DMS153 (cell line): ENCODE measurements around the gene UCHL3.

Experiments
- DNase-seq: peaks from one replicate; lab custom pipeline; 2025; lab: John Stamatoyannopoulos, UW

UCHL3 gene

GRCh38 chr13:75547917-75548316 is 1.7 kb upstream of the UCHL3 start:
- no peak for DNase-seq

- no peak for DNase-seq
Measured at GRCh38 chr13:75550159-75550567, 572 bp downstream of the UCHL3 start.

DNA sequence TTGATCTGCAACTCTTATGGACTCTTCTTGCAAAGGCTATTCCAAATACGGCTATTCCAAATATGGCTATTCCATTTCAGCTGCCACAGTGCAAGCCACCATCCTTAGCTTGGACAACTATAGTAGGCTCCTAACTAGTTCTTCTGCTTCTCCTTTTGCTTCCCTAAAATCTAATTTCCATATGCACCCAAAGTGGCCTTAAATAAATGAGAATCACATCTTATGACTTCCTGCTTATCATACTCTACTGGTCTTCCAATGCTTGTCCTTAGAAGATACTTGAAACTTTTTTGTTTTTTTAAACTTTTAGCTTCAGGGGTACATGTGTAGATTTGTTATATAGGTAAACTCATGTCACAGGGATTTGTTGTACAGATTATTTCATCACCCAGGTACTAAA is 4.9 kb downstream of the UCHL3 start:
- no peak for DNase-seq

- no peak for DNase-seq
Measured at GRCh38 chr13:75554981-75555380, 5.4 kb downstream of the UCHL3 start.

- DNase-seq = no peak
Measured at GRCh38 chr13:75555836-75556235, 6.2 kb downstream of the UCHL3 start.

GRCh38 chr13:75556961-75557360 is 7.4 kb downstream of the UCHL3 start:
- no peak for DNase-seq

DNA sequence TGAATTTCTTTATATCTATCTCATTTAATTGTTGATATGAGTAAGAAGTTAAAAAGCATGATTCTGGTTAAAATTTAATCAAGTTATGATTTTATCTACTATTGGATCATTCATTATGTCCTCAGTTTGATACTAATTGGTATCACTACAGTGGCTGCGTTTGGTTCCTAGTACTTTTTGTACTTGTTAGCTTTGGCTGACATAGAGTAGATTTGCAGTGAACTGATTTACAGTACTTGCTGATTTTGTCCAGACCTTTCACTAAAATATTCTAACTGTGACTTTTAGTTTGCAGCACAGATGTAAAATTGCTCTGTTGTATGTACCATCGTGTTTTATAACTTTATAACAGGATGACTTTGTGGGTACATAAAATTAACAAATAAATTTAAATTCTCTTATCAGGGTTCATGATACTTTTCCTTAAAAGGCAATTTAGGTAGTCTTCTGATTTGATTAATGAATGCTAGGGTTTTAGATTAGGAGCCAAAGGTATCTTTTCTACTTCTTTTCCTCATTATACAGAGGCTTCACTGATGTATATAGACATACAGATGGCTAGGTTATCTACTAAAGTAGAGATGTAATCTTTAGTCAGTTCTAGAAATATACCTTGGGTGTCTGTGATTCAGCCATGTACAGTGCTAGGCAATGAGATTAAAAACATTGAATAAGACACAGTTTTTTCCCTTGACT is 8.7 kb downstream of the UCHL3 start:
- DNase-seq = no peak

DNA sequence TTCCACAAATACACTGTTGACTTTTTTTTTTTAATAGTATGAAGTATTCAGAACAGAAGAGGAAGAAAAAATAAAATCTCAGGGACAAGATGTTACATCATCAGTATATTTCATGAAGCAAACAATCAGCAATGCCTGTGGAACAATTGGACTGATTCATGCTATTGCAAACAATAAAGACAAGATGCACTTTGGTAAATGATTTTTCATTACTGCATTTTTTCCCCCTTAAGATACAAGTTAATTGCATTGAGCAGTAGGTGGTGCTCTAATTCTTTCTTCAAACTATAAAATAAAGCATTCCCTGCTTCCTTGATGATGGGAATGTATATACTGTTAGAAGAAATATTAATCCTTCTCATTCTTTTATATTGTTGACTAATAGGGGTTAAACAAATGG is 17.1 kb downstream of the UCHL3 start:
- DNase-seq = no peak

GRCh38 chr13:75569576-75569975 is 20.0 kb downstream of the UCHL3 start:
- DNase-seq = no peak

GRCh38 chr13:75579529-75579928 is 29.9 kb downstream of the UCHL3 start:
- DNase-seq = no peak

DNA sequence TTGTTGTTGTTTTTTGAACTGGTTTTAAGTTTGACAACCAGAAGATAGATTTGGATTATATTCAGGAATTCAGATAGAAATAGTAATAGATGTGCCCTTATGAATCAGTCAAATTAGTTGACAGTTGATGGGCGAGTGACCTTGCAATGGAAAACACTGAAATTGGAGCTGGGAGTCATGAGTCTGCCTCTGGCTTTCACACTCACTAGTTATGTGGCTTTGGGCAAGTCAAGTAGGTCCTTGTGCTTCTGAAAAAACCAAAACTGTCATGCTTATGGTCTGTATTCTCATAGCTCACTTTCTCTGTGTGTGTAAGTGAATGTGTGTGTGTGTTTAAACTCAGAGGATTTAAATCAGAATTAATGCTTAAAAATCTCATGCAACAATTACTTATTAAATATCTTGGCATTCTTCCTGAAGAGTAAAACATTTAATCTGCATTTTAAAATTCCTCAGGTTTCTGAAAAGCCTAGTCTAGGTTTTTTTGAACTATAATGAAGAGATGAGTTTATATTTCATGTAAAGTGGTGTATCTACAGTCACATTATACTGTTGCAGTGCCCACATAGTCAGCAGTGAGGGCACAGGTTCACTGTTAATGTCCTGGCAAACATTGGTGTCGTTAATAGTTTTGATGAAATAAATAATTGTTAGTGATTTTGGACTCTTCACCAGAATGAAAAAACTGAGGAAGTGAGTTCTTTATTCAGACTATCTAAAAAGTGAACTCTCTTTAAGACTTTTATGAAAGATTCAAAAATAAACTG is 32.5 kb downstream of the UCHL3 start:
- DNase-seq = no peak

DNA sequence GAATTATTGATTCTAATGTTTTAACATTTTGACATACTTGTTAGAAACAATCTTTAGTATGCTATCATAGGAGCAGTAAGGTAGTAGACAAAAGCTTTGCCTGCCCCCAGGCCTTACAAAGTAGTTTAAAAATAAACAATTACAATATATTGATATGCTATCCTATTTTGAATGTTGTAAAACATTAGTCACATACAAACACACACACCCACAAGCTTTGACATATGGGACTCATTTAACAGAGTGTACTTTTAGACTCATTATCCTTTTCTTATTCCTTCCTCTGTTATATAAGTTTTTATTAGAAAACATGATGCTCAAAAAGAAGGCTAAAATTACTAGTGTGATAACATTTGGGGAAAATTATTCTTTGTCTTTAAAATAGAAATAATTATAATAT is 33.5 kb downstream of the UCHL3 start:
- DNase-seq = no peak

GRCh38 chr13:75585153-75585552 is 35.6 kb downstream of the UCHL3 start:
- no peak for DNase-seq

- DNase-seq = peak; percentile 27
Measured at GRCh38 chr13:75587679-75588078, 38.1 kb downstream of the UCHL3 start.

GRCh38 chr13:75596657-75597182 is 47.1 kb downstream of the UCHL3 start:
- DNase-seq = no peak

DNA sequence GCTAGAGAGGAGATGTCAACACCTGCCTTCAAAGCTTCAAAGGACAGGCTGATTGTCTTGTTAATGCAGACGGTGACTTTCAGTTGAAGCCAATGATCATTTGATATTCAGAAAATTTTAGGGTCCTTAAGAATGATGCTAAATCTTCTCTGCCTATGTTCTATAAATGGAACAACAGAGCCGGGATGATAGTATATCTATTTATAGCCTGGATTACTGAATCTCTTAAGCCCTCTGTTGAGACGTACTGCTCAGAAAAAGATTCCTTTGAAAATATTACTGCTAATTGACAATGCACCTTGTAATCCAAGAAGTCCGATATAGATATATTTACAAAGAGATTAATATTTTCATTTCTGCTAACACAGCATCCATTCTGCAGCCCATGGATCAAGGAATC is 50.8 kb downstream of the UCHL3 start:
- no peak for DNase-seq

- no peak for DNase-seq
Measured at GRCh38 chr13:75603038-75603437, 53.4 kb downstream of the UCHL3 start.

DNA sequence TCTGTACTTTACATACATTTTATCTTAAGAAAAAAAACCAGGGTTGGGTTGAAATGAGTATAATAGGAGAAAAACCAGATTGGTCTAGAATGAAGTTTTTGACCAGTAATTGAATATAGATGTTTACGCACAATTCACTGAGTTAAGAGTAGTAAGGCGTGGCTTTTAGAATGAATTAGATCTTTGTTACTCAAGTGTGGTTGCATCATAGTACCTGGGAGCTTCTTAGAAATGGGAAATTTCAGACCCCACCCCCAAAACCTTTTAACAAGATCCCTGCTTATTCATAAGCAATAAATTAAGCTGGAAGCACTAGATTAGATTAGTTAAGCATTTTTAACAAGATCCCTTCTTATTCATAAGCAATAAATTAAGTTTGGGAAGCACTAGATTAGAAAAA is 57.9 kb downstream of the UCHL3 start:
- no peak for DNase-seq

GRCh38 chr13:75610466-75610865 is 60.9 kb downstream of the UCHL3 start:
- DNase-seq = no peak

DNA sequence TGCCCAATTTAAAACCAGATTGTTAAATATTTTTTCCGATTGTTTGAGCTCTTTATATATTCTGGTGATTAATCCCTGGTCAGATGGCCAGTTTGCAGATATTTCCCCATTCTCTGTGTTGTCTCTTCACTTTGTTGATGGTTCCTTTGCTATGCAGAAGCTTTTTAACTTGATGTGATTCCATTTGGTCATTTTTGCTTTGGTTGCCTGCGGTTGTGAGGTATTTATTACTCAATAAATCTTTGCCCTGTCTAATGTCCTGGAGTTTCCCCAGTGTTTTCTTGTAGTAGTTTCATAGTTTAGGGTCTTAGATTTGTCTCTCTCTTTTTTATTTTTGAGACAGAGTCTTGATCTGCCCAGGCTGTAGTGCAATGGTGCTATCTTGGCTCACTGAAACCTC is 62.8 kb downstream of the UCHL3 start:
- DNase-seq = no peak

GRCh38 chr13:75617230-75617629 is 67.6 kb downstream of the UCHL3 start:
- DNase-seq = no peak

- DNase-seq = no peak
Measured at GRCh38 chr13:75618308-75618707, 68.7 kb downstream of the UCHL3 start.

DNA sequence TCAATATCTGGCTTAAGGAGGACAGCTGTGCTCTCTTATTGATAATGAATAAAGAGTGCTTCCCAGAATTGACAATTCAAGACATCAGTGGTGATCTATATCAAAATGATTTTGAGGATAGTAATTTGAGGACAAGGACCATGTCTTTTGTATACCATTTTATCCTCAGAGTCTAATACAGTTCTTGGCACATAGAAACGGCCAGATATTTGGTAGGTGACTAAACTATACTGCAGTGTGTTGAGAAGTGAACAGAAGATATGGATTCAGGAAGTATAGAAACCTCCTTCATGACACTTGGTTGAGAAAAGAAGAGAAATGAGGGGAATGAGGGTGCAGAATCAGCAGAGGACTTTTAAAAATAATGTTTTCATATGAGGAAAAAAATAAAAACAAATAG is 70.4 kb downstream of the UCHL3 start:
- DNase-seq = no peak

GRCh38 chr13:75621147-75621546 is 71.6 kb downstream of the UCHL3 start:
- DNase-seq = no peak
